ENCODE data around the gene ITIH4.

DNA sequence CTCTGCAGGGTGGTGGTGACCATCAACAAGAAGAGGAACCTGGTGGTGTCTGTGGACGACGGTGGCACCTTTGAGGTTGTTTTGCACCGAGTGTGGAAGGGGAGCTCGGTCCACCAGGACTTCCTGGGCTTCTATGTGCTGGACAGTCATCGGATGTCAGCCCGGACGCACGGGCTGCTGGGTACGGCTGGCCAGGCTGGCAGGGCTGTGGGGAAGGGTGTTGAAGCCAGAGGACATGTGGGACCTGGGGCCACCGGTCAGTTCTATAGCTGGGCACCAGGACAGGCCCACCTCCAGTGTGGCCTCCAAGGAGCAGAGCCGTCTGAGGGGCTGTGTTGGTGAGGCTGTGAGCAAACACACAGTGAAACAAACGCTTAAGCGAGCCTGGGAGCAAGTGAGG, 39.7 kb downstream of the ITIH4 start:
- TF ChIP-seq EZH2phosphoT487 (IDR thresholded peaks at IDR 0.05; ENCODE audit: borderline replicate concordance, low read length) = no peak
- TF ChIP-seq, protein P1, sequence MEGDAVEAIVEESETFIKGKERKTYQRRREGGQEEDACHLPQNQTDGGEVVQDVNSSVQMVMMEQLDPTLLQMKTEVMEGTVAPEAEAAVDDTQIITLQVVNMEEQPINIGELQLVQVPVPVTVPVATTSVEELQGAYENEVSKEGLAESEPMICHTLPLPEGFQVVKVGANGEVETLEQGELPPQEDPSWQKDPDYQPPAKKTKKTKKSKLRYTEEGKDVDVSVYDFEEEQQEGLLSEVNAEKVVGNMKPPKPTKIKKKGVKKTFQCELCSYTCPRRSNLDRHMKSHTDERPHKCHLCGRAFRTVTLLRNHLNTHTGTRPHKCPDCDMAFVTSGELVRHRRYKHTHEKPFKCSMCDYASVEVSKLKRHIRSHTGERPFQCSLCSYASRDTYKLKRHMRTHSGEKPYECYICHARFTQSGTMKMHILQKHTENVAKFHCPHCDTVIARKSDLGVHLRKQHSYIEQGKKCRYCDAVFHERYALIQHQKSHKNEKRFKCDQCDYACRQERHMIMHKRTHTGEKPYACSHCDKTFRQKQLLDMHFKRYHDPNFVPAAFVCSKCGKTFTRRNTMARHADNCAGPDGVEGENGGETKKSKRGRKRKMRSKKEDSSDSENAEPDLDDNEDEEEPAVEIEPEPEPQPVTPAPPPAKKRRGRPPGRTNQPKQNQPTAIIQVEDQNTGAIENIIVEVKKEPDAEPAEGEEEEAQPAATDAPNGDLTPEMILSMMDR (conservative IDR thresholded peaks at IDR 0.05; ENCODE audit: low read depth, low read length) = no peak

Measured in PC-3 (cell line).